ENCODE measurements around the gene THAP7.

The THAP7 gene

DNA sequence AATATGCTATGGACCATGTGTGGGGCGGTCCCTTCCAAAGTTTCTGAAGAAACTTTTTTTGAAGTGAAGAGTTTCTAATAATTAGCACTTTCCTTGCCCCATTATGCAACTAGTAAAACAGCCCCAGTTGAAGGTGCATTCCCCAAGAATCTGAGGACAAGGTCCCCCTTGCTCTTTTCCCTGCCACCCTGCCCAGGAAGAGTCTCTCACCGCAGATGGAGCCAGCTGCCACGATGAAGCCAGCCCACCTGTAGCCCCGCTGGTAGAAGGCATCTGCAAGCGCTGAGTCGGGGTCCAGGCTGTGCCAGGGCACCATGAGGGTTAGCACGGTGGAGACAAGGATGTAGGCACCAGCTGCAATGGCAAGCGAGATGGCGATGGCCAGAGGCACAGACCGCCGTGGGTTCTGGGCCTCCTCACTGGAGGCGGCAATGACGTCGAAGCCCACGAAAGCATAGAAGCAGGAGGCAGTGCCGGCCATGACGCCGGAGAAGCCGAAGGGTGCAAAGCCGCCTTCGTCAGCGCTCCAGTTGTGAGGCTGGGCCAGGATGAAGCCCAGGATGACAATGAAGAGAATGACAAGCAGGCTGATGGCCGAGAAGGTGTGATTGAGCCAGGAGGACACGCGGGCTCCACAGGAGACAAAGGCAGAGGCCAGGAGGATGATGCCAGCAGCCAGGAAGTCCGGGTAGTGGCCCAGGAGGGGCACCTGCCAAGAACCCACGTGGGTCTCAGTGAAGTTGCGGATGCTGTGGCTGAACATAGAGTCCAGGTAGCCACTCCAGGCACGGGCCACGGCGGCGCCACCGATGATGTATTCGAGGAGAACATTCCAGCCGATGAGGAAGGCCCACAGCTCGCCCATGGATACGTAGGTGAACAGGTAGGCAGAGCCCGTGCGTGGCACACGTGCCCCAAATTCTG lies 29.0 kb upstream of the THAP7 start:
- no peak for DNase-seq (ENCODE audit: low read depth)

DNA sequence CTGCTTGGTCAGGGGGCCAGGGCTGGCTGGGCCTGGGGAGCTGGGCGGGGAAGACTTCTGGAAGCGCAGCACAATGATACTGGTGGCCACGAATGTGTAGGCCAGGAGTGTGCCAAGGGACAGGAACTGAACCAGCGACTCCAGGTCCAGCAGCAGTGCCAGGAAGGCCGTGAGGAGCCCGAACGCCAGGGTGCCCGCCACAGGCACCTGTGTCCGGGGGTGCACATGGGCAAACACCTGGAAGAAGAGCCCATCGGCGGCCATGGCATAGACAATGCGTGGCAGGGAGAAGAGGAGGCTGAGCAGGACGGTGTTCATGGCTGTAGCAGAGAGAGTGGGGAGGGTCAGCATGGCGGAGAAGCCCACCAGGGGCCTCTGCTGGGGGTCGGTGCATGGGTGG lies 28.1 kb upstream of the THAP7 start:
- no peak for DNase-seq (ENCODE audit: low read depth)

GRCh38 chr22:21029486-21030025 lies 27.6 kb upstream of the THAP7 start:
- DNase-seq (ENCODE audit: low read depth): no peak

DNA sequence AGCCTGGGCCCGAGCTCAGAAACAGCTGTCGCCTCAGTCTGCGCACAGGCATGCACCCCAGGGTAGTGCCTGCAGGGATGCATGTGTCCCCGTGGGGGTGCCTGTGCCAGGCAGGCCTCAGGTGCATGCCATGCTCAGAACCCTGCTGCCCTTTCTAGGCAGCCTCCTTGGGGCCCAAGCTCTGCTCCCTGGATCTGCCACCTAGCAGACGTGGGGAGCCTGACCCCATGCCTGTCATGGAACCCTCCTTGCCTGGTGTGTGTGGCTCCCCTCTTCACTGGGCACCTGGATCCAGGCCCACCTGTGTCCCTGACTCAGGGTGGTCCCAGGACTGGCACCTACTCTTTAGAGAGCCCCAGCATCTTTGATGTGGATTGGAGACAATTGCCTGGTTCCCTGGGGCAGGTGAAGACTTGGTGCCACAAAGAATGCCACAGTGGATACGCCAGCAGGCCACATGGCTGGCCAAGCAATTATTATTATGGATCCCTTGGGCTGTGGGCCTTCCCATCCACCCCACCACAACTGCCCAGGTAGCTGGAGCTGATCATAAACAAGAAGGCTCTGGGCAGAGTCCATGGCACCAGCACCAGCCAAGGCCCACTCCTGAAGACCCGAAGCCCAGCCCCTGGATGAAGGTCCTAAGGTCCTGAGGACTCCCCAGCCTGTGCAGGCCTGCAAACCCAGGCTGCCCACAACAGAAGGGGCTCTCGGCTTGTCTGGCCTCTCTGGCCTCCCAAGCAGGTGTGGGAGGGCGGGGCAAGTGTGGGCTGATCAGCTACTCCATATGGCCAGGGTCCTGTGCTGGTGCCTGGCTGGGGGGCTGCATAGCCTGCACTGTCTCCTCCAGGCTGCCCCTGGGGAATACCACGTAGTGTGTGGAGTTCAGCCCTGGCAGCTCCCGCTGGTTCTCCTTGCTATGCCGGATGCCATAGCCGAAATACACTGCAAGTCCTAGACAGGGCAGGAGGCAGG lies 26.6 kb upstream of the THAP7 start:
- no peak for DNase-seq (ENCODE audit: low read depth)

GRCh38 chr22:21026783-21027692 lies 25.1 kb upstream of the THAP7 start:
- peak; percentile 72 for DNase-seq (ENCODE audit: low read depth)

GRCh38 chr22:21025763-21026755 lies 24.1 kb upstream of the THAP7 start:
- no peak for DNase-seq (ENCODE audit: low read depth)

GRCh38 chr22:21025266-21025665 lies 23.3 kb upstream of the THAP7 start:
- DNase-seq (ENCODE audit: low read depth): no peak

DNA sequence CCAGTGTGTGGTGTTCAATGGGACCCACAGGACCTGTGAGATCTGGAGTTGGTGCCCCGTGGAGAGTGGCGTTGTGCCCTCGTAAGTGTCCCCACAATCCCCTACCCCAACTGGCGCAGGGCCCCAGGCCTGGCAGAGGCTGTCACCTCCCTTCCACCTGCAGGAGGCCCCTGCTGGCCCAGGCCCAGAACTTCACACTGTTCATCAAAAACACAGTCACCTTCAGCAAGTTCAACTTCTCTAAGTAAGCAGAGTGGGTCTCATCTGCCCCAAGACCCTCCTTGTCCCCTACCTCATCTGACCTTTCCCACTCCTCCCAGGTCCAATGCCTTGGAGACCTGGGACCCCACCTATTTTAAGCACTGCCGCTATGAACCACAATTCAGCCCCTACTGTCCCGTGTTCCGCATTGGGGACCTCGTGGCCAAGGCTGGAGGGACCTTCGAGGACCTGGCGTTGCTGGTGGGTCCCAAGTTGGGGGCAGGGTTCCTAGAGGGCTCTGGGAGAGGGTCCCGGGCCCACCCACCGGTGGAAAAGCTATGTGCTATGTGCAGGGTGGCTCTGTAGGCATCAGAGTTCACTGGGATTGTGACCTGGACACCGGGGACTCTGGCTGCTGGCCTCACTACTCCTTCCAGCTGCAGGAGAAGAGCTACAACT lies 21.2 kb upstream of the THAP7 start:
- no peak for DNase-seq (ENCODE audit: low read depth)

GRCh38 chr22:21022507-21022906 lies 20.6 kb upstream of the THAP7 start:
- DNase-seq (ENCODE audit: low read depth): no peak

DNA sequence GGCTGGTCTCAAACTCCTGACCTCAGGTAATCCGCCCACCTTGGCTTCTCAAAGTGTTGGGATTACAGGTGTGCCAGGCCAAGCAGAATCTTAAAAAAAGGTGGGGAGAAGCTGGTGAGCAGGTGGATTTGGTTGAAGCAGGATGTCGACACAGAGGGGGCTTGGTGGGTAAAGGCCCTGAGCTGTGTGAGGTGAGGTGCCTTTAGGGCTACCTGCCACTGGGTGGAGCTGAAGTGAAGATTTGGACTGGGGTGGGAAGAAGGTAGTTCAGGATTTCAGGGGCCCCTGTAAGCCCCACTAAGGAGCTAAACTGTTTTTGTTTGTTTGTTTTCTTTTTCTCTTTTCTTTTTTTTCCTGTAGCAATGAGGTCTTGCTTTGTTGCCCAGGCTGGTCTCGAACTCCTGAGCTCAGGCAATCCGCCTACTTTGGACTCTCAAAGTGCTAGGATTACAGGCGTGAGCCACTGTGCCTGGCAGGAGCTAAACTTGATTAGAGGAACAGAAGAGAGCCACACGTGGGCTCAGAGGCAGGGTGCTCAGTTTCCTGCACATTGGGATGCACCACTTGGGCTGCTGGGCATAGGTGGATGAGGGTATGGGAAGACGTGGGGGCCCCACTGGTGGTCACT lies 19.0 kb upstream of the THAP7 start:
- no peak for DNase-seq (ENCODE audit: low read depth)

- no peak for DNase-seq (ENCODE audit: low read depth)
Measured at GRCh38 chr22:21018314-21018713, 16.4 kb upstream of the THAP7 start.

DNA sequence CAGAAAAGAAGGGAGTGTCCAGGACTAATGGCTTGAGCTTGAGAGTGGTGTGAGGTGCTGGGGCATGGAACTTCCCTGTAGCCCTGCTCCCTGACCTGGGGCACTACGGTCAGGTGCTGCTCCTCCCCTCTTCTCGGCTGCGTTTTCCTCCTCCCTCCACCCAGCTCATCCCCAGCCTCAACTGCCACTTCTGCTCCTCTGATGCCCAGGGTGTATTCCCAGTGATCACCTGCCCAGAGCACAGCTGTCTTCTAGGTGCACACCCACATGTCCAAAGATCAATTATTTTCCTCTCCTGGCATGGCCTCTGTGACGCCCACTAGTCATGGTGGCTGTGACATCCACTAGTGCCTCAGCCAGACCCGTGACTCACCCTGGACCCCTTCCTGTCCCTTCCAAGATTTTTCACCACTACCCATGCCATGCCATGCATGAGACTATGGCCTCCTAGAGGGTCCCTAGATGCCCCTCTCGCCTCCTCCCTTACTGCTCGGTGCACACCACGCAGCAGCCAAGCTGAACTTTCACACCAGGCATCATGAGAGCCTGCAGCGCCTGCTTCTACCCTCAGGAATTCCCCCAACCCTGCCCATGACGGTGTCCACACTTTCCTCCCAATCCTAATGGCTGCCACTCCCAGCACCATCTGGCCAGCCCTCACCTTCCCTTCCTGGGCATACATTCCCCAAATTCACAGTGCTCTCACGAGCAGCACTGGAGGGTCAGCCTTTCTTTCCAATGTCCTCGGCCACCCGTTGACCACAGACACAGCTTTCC lies 14.9 kb upstream of the THAP7 start:
- DNase-seq (ENCODE audit: low read depth): no peak

DNA sequence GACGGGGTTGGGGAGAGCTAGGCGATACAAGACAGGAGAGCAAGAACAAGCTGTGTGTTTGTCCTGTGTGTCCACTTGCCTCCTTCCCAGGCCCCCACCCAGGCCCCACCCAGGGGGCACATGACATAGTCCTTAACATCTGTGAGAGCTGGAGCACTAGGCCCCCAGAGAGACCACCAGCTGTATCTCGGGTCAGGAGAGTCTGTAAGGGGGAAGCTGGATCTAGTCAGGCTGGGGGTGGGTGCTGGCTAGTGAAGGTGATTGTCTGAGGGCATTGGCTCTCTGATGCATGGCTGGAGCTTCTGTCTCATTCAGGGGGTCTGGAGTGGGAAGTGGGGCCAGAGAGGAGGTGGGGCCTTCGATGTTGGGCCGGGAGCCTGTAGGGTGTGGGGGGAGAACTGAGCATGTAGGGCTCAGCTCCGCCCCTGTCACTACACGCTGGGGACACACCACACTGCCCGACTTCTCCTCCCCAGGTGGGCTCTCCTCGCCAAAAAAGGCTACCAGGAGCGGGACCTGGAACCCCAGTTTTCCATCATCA lies 13.6 kb upstream of the THAP7 start:
- DNase-seq (ENCODE audit: low read depth): no peak

DNA sequence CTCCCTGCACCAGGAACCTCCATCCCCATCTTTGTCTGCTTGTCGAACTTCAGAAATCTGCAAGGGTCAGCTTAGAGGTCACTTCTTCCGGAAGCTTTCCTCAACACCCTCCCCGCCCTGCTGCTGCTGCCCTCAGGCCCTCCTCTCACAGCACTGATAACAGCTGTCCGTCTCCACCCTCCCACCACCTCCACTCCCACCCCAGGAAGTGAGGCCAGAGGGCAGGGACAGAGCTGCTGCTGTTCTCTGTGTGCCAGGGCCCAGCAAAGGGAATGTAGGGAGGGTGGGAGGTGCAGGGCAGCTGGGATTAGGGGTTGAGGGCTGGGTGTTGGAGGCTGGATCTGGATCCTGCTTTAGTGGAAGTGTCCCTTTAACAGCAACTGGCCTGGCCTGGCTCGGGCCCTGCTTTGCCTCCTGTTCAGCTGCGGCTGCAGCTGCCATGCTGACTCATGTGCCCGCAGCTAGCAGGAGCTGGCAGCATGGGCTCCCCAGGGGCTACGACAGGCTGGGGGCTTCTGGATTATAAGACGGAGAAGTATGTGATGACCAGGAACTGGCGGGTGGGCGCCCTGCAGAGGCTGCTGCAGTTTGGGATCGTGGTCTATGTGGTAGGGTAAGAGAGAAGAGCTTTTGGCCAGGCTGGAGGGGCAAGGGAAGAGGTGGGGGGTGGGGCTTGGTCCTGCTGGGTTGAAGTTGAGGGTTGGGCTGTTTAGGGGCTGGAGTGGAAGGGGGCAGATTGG lies 13.0 kb upstream of the THAP7 start, which contains the start of gene P2RX6:
Gene P2RX6 (plus strand): TSS at position 440 of the 740 bp plus-strand sequence. CDS start 10 bp downstream, at position 450.
- peak; percentile 90 for DNase-seq (ENCODE audit: low read depth)

GRCh38 chr22:21014202-21014725 lies 12.3 kb upstream of the THAP7 start:
- peak; percentile 91 for DNase-seq (ENCODE audit: low read depth)

DNA sequence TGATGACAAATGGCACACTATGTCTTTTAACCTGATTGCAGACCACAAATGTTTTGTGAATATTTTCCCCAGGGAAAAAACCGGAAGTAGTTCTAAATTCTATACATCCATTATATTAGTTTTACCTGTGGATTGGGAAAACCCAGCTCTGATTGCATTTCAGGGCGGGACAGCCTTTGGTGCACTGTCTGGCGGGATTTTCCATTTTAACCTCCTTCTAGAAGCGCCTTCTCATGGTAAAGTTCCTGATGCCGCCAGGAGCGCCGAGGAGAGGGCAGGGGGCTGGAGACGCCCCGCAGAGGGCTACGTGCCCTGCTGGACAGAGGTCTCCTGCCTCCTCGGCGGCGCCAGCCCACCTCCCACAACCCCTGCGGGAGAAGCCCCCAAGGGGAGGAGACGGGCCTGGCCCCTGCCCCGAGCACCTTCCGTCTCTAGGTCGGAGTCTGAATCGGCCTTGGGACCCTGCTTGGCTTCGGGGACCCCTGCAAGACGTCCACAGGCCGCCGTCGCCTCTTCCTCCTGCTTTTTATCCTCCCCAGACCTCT lies 11.8 kb upstream of the THAP7 start:
- no peak for DNase-seq (ENCODE audit: low read depth)

Measured in amniotic epithelial cell (primary cell).